Ectodermal cell (in vitro differentiated cells): ENCODE results near the gene SULT4A1. TPM values are rescaled to one million over a fixed set of nuclear protein-coding genes. Genes with fewer than 3 reads are reported as not detected.
"Not testable (repeated sequence)": the region's sequence is repeated elsewhere in the genome, so short reads cannot be mapped to it uniquely, and the experiment has no call there.

Experiments
- H3K27ac ChIP-seq: 2 replicates; pipeline ENCODE4 v1.7.0; 2013; ENCODE audit warnings: mild to moderate bottlenecking, low read depth, low read length; ENCODE audit not compliant: insufficient read depth, poor library complexity, severe bottlenecking
- H3K27me3 ChIP-seq: 2 replicates; pipeline ENCODE4 v1.7.0; 2013; ENCODE audit warnings: mild to moderate bottlenecking, low read length; ENCODE audit not compliant: insufficient read depth, control insufficient read depth, poor library complexity, severe bottlenecking
- H3K36me3 ChIP-seq: one replicate; pipeline ENCODE4 v1.7.0; 2013; ENCODE audit warnings: low read length; ENCODE audit not compliant: control insufficient read depth, insufficient read depth
- H3K4me1 ChIP-seq: one replicate; pipeline ENCODE4 v1.7.0; 2013; ENCODE audit warnings: low read length; ENCODE audit not compliant: control insufficient read depth, insufficient read depth
- H3K4me3 ChIP-seq: 2 replicates; pipeline ENCODE4 v1.7.0; 2013; ENCODE audit warnings: low read depth, low read length, control low read depth; ENCODE audit not compliant: insufficient read depth
- H3K9me3 ChIP-seq: 2 replicates; pipeline ENCODE4 v1.7.0; 2013; ENCODE audit warnings: mild to moderate bottlenecking, low read length, moderate library complexity; ENCODE audit not compliant: control insufficient read depth
- WGBS, 2 experiments: methylation state at CpG; one replicate each; pipeline ENCODE4 v1.1.7; 2013; ENCODE audit warnings: missing lambda C conversion rate in 2 of 2; 5-methylcytosine and 5-hydroxymethylcytosine counted together
- polyA plus RNA-seq, 4 experiments: library from polyadenylated mRNA; stranded (reverse); fragments of 50-300 nt; gene quantifications; one replicate each; pipeline ENCODE4 v1.2.3, GENCODE V29; 2013

The SULT4A1 gene
- polyA plus RNA-seq (2013, experiment 1 of 4): 14.8 TPM
- 13.7 TPM for polyA plus RNA-seq (2013, experiment 2 of 4)
- polyA plus RNA-seq (2013, experiment 3 of 4): 13.2 TPM
- 15.5 TPM for polyA plus RNA-seq (2013, experiment 4 of 4)

GRCh38 chr22:43862074-43862881, at the start of gene SULT4A1:
Gene SULT4A1, minus strand, starts transcription at chr22:43862513. Its CDS starts 131 bp downstream, at chr22:43862382.
- Histone ChIP-seq H3K27ac (no peak within 1 kb of the TSS), H3K36me3 (no peaks in the 10 kb centered on the region), H3K4me1 (peaks cover 7% of the 10 kb centered on the region), H3K9me3 (no peaks in the 10 kb centered on the region), H3K4me3 (peak within 1 kb of the TSS; percentile 58), H3K27me3 (peaks cover 4% of the 10 kb centered on the region)
- WGBS, 2 experiments: 5% methylated on average over 121 of the region's 121 CpGs

GRCh38 chr22:43911351-43911750, 49.0 kb upstream of the SULT4A1 start:
- WGBS, 2 experiments: 63 to 71% methylated on average over 4 of the region's 4 CpGs
- H3K27ac ChIP-seq: no peak overlapping the region
- no peaks in the 10 kb centered on the region for H3K36me3 ChIP-seq
- H3K4me1 ChIP-seq: peaks cover 4% of the 10 kb centered on the region
- H3K4me3 ChIP-seq: no peak overlapping the region
- H3K27me3 ChIP-seq: no peaks in the 10 kb centered on the region
- no peaks in the 10 kb centered on the region for H3K9me3 ChIP-seq

GRCh38 chr22:43910178-43910695, 47.9 kb upstream of the SULT4A1 start:
- Histone ChIP-seq H3K27me3 (no peaks in the 10 kb centered on the region), H3K4me3 (no peak overlapping the region), H3K9me3 (no peaks in the 10 kb centered on the region), H3K4me1 (peaks cover 4% of the 10 kb centered on the region), H3K27ac (no peak overlapping the region), H3K36me3 (no peaks in the 10 kb centered on the region)
- WGBS, 2 experiments: 67 to 72% methylated on average over 6 of the region's 6 CpGs

GRCh38 chr22:43909708-43910107, 47.4 kb upstream of the SULT4A1 start:
- 88 to 92% methylated on average over 1 of the region's 1 CpG for WGBS, 2 experiments

GRCh38 chr22:43905681-43906080, 43.4 kb upstream of the SULT4A1 start:
- 87 to 89% methylated on average over 6 to 7 of the region's 7 CpGs for WGBS, 2 experiments
- Histone ChIP-seq H3K36me3 (no peaks in the 10 kb centered on the region), H3K27me3 (no peaks in the 10 kb centered on the region), H3K4me3 (no peak overlapping the region), H3K4me1 (no peaks in the 10 kb centered on the region), H3K9me3 (no peaks in the 10 kb centered on the region), H3K27ac (no peak overlapping the region)

More at GRCh38 chr22:43909708-43910107, 47.4 kb upstream of the SULT4A1 start:
- H3K36me3 ChIP-seq: no peaks in the 10 kb centered on the region
- no peak overlapping the region for H3K27ac ChIP-seq
- H3K4me1 ChIP-seq: peaks cover 4% of the 10 kb centered on the region
- H3K9me3 ChIP-seq: no peaks in the 10 kb centered on the region
- H3K4me3 ChIP-seq: no peak overlapping the region
- no peaks in the 10 kb centered on the region for H3K27me3 ChIP-seq

- not testable (repeated sequence) for H3K27ac ChIP-seq, H3K4me1 ChIP-seq, H3K4me3 ChIP-seq, H3K9me3 ChIP-seq, H3K27me3 ChIP-seq, H3K36me3 ChIP-seq
- WGBS, 2 experiments: 42 to 55% methylated on average over 8 to 11 of the region's 12 CpGs
Observed at GRCh38 chr22:43904412-43904811, 42.1 kb upstream of the SULT4A1 start.

- H3K4me1 ChIP-seq, H3K27me3 ChIP-seq, H3K4me3 ChIP-seq, H3K36me3 ChIP-seq, H3K9me3 ChIP-seq, H3K27ac ChIP-seq: not testable (repeated sequence)
- 85 to 87% methylated on average over 12 of the region's 12 CpGs for WGBS, 2 experiments
Observed at GRCh38 chr22:43903033-43903432, 40.7 kb upstream of the SULT4A1 start.

GRCh38 chr22:43901976-43902643, 39.8 kb upstream of the SULT4A1 start:
- Histone ChIP-seq H3K4me1 (no peaks in the 10 kb centered on the region), H3K27ac (no peak overlapping the region), H3K9me3 (no peaks in the 10 kb centered on the region), H3K27me3 (no peaks in the 10 kb centered on the region), H3K36me3 (no peaks in the 10 kb centered on the region), H3K4me3 (no peak overlapping the region)
- WGBS, 2 experiments: 73 to 74% methylated on average over 5 of the region's 5 CpGs

- WGBS, 2 experiments: 68 to 77% methylated on average over 7 of the region's 7 CpGs
- Histone ChIP-seq H3K9me3 (no peaks in the 10 kb centered on the region), H3K4me1 (no peaks in the 10 kb centered on the region), H3K27ac (no peak overlapping the region), H3K36me3 (no peaks in the 10 kb centered on the region), H3K27me3 (no peaks in the 10 kb centered on the region), H3K4me3 (no peak overlapping the region)
Observed at GRCh38 chr22:43900206-43900605, 37.9 kb upstream of the SULT4A1 start.

GRCh38 chr22:43897751-43898261, 35.5 kb upstream of the SULT4A1 start:
- no peak overlapping the region for H3K27ac ChIP-seq
- no peaks in the 10 kb centered on the region for H3K9me3 ChIP-seq
- H3K4me3 ChIP-seq: no peak overlapping the region
- H3K36me3 ChIP-seq: no peaks in the 10 kb centered on the region
- WGBS, 2 experiments: 88 to 90% methylated on average over 12 of the region's 12 CpGs
- no peaks in the 10 kb centered on the region for H3K4me1 ChIP-seq
- peaks cover 13% of the 10 kb centered on the region for H3K27me3 ChIP-seq
